KMS-11 (cell line): ENCODE results near the gene FAM117A.

Experiments used
- H2AFZ ChIP-seq: fragments of 200-600 bp; sonication (generic); 2 replicates; pipeline ENCODE4 v1.6.1; 2016; ENCODE audit warnings: antibody characterized with exemption, mixed run types, low read depth
- H3K27ac ChIP-seq: fragments of 200-600 bp; sonication (generic); 2 replicates; pipeline ENCODE4 v1.6.1; 2016; ENCODE audit warnings: mild to moderate bottlenecking, mixed run types
- H3K27me3 ChIP-seq: fragments of 200-600 bp; sonication (generic); 2 replicates; pipeline ENCODE4 v1.6.1; 2017; ENCODE audit warnings: mild to moderate bottlenecking, low read depth, mixed run types, moderate library complexity; ENCODE audit not compliant: insufficient read depth
- H3K36me3 ChIP-seq: fragments of 200-600 bp; sonication (generic); 2 replicates; pipeline ENCODE4 v1.6.1; 2017; ENCODE audit warnings: mild to moderate bottlenecking, mixed run types; ENCODE audit not compliant: insufficient read depth
- H3K4me1 ChIP-seq: fragments of 200-600 bp; sonication (generic); 2 replicates; pipeline ENCODE4 v1.6.1; 2016; ENCODE audit warnings: mild to moderate bottlenecking, low read depth, mixed run types; ENCODE audit not compliant: poor library complexity, severe bottlenecking
- H3K4me2 ChIP-seq: fragments of 200-600 bp; sonication (generic); 2 replicates; pipeline ENCODE4 v1.7.0; 2016; ENCODE audit warnings: mild to moderate bottlenecking, mixed run types
- H3K4me3 ChIP-seq: fragments of 200-600 bp; sonication (generic); IDR thresholded peaks from 2 replicates; pipeline ENCODE4 v1.6.1; 2017; ENCODE audit warnings: low read depth, low read length, mixed read lengths; ENCODE audit not compliant: insufficient read depth
- H3K79me2 ChIP-seq: fragments of 200-600 bp; sonication (generic); 2 replicates; pipeline ENCODE4 v1.6.1; 2016; ENCODE audit warnings: low read depth, mixed run types; ENCODE audit not compliant: insufficient read depth
- H3K9ac ChIP-seq: fragments of 200-600 bp; sonication (generic); 2 replicates; pipeline ENCODE4 v1.6.1; 2016; ENCODE audit warnings: mild to moderate bottlenecking, mixed run types
- H4K20me1 ChIP-seq: fragments of 200-600 bp; sonication (generic); 2 replicates; pipeline ENCODE4 v1.6.1; 2016; ENCODE audit warnings: mild to moderate bottlenecking, mixed run types; ENCODE audit not compliant: insufficient read depth
- TF ChIP-seq, protein P1 (sequence below): fragments of 200-600 bp; sonication (generic); conservative IDR thresholded peaks from 2 replicates; pipeline ENCODE4 v1.6.1; 2017; ENCODE audit warnings: low read depth, mild to moderate bottlenecking, antibody characterized with exemption, low read length, moderate library complexity, mixed read lengths

FAM117A gene

DNA sequence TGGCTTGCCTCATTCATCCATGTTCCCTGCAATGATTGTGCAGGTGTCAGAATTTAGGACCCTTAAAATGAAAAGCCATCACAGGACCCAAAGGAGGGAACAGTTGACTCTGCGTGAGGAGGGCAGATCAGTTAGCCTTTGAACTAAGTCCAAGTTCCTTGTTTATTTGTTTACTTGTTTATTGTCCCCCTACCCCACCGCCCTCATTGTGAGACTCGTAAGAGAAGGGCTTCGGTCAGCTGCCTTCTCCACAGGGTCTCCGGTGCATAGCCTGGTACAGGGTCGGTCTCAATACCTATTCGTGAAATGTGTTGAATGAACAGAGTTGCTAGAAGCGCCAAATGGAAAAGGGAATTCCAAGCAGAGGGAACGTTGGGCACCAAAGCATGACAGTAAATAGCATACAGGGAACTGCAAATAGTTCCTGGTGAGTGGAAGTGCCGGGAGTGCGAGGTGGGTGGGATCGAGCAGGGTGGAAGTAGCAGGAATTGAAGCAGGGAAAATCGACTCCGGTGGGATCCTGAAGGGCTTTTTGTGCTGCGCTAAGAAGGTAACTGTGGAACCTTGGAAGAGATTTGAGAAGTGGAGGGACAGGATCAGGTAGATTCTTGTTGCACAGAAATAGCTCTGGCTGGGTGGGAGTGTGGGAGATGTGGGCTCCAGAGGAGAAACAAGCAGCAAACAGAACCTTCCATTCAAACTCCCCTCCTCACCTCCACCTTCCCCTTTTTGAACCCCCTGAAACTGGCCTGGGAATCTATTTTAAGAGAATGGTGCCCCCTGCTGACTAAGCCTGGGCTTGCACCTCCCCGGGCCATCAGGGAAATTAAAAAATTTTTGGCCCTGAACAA is 68.9 kb downstream of the FAM117A start:
- H3K4me3 ChIP-seq: no peak overlapping the region
- H3K27me3 ChIP-seq: no peaks in the 10 kb centered on the region; the same call in 1 of the 2 replicates
- no peaks in the 10 kb centered on the region for H3K79me2 ChIP-seq
- H3K36me3 ChIP-seq: no peaks in the 10 kb centered on the region
- no peak overlapping the region for H3K4me2 ChIP-seq
- peaks cover 6% of the 10 kb centered on the region for H3K4me1 ChIP-seq
- H4K20me1 ChIP-seq: no peaks in the 10 kb centered on the region
- no peak overlapping the region for H2AFZ ChIP-seq
- no peak overlapping the region for H3K9ac ChIP-seq
- H3K27ac ChIP-seq: no peak overlapping the region
- TF ChIP-seq, protein P1, sequence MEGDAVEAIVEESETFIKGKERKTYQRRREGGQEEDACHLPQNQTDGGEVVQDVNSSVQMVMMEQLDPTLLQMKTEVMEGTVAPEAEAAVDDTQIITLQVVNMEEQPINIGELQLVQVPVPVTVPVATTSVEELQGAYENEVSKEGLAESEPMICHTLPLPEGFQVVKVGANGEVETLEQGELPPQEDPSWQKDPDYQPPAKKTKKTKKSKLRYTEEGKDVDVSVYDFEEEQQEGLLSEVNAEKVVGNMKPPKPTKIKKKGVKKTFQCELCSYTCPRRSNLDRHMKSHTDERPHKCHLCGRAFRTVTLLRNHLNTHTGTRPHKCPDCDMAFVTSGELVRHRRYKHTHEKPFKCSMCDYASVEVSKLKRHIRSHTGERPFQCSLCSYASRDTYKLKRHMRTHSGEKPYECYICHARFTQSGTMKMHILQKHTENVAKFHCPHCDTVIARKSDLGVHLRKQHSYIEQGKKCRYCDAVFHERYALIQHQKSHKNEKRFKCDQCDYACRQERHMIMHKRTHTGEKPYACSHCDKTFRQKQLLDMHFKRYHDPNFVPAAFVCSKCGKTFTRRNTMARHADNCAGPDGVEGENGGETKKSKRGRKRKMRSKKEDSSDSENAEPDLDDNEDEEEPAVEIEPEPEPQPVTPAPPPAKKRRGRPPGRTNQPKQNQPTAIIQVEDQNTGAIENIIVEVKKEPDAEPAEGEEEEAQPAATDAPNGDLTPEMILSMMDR: peak; percentile 99

GRCh38 chr17:49692751-49693150 is 71.2 kb downstream of the FAM117A start:
- Histone ChIP-seq H3K4me2 (no peak overlapping the region), H3K9ac (no peak overlapping the region), H4K20me1 (no peaks in the 10 kb centered on the region), H3K27me3 (no peaks in the 10 kb centered on the region; the same call in 1 of the 2 replicates), H3K27ac (no peak overlapping the region), H3K4me1 (peaks cover 14% of the 10 kb centered on the region), H3K36me3 (no peaks in the 10 kb centered on the region), H2AFZ (no peak overlapping the region), H3K79me2 (no peaks in the 10 kb centered on the region), H3K4me3 (no peak overlapping the region)
- TF ChIP-seq, protein P1: no peak

- Histone ChIP-seq H3K4me3 (no peak overlapping the region), H3K4me1 (peaks cover 14% of the 10 kb centered on the region), H3K27me3 (no peaks in the 10 kb centered on the region; the same call in 1 of the 2 replicates), H3K9ac (no peak overlapping the region), H3K79me2 (no peaks in the 10 kb centered on the region), H2AFZ (no peak overlapping the region), H3K4me2 (no peak overlapping the region), H3K36me3 (no peaks in the 10 kb centered on the region), H4K20me1 (no peaks in the 10 kb centered on the region), H3K27ac (no peak overlapping the region)
- TF ChIP-seq, protein P1: no peak
Measured at GRCh38 chr17:49691677-49692191, 72.2 kb downstream of the FAM117A start.

GRCh38 chr17:49691086-49691676 is 72.8 kb downstream of the FAM117A start:
- no peak overlapping the region for H3K4me2 ChIP-seq
- H3K27ac ChIP-seq: no peak overlapping the region
- H3K79me2 ChIP-seq: no peaks in the 10 kb centered on the region
- H3K9ac ChIP-seq: no peak overlapping the region
- no peak overlapping the region for H2AFZ ChIP-seq
- H4K20me1 ChIP-seq: no peaks in the 10 kb centered on the region
- TF ChIP-seq, protein P1: no peak
- H3K4me1 ChIP-seq: peaks cover 14% of the 10 kb centered on the region
- no peaks in the 10 kb centered on the region for H3K36me3 ChIP-seq
- H3K4me3 ChIP-seq: no peak overlapping the region
- no peaks in the 10 kb centered on the region; the same call in 1 of the 2 replicates for H3K27me3 ChIP-seq
